ENCODE measurements around the gene EDEM2. TPM values are rescaled to one million over a fixed set of nuclear protein-coding genes. Genes with fewer than 3 reads are reported as not detected.

Gene EDEM2
- total and polyA plus RNA-seq, 11 donors = 6.0 to 30.3 (median 14.4) TPM

GRCh38 chr20:35145141-35145564 lies 2.0 kb downstream of the EDEM2 start:
- TF ChIP-seq POLR2A (IDR thresholded peaks at IDR 0.05) = no peak
- peak; percentile 43 to 87 (median 62) for TF ChIP-seq CTCF (IDR thresholded peaks at IDR 0.05)
- Histone ChIP-seq H3K27ac (peak overlapping the region in 1 of 12 donors; percentile 38), H3K27me3 (no peaks in the 10 kb centered on the region), H3K4me1 (peaks cover 0 to 36% (median 12%) of the 10 kb centered on the region in 12 donors), H3K9me3 (no peaks in the 10 kb centered on the region), H3K4me3 (no peak overlapping the region), H3K36me3 (peaks cover 0 to 49% (median 36%) of the 10 kb centered on the region in 9 donors)
- 44 to 62% (median 46%) methylated on average over 2 of the region's 2 CpGs for WGBS, 4 donors
- ATAC-seq (peak in 3 of 4 donors; percentile 13 to 31 (median 14)), DNase-seq (no peak)
- intact Hi-C loops (cut with DNase I) = loop anchor here in 8 of 10 donors (1.0 to 10.0 kb wide), 11 partner anchors 48 to 290 kb away; partner anchors contain the start of genes MMP24OS (in 2 of the 8), TRPC4AP (in 2 of the 8) and GDF5 (in 1 of the 8)

- Histone ChIP-seq H3K4me1 (peaks cover 0 to 36% (median 12%) of the 10 kb centered on the region in 12 donors), H3K27ac (peak overlapping the region in 1 of 12 donors; percentile 58), H3K9me3 (no peaks in the 10 kb centered on the region), H3K36me3 (peaks cover 0 to 54% (median 40%) of the 10 kb centered on the region in 9 donors), H3K4me3 (no peak overlapping the region), H3K27me3 (no peaks in the 10 kb centered on the region)
- intact Hi-C loops (cut with DNase I) = loop anchor here in 8 of 10 donors (1.0 to 10.0 kb wide), 11 partner anchors 47 to 290 kb away; partner anchors contain the start of genes MMP24OS (in 2 of the 8), TRPC4AP (in 2 of the 8) and GDF5 (in 1 of the 8)
- 60 to 70% (median 62%) methylated on average over 7 of the region's 7 CpGs for WGBS, 4 donors
- DNase-seq (no peak), ATAC-seq (no peak)
- TF ChIP-seq POLR2A (IDR thresholded peaks at IDR 0.05) (no peak), CTCF (IDR thresholded peaks at IDR 0.05) (no peak)
These were observed 2.4 kb downstream of the EDEM2 start for GRCh38 chr20:35144694-35145093.

- Histone ChIP-seq H3K9me3 (no peaks in the 10 kb centered on the region), H3K4me3 (no peak overlapping the region), H3K36me3 (peaks cover 0 to 97% (median 72%) of the 10 kb centered on the region in 9 donors), H3K4me1 (peaks cover 0 to 37% (median 18%) of the 10 kb centered on the region in 12 donors), H3K27me3 (no peaks in the 10 kb centered on the region), H3K27ac (peak overlapping the region in 11 of 12 donors; percentile 19 to 89 (median 65))
- TF ChIP-seq CTCF (IDR thresholded peaks at IDR 0.05) = no peak
- no peak for TF ChIP-seq POLR2A (IDR thresholded peaks at IDR 0.05)
- ATAC-seq (peak; percentile 56 to 92 (median 80)), DNase-seq (peak in 3 of 5 donors; percentile 26 to 90 (median 51))
- WGBS, 4 donors = 72 to 75% (median 74%) methylated on average over 11 of the region's 11 CpGs
- intact Hi-C loops (cut with DNase I) = no loop called here
These were observed 11.1 kb downstream of the EDEM2 start for GRCh38 chr20:35135867-35136586.

- H3K4me1 ChIP-seq = peaks cover 0 to 37% (median 18%) of the 10 kb centered on the region in 12 donors
- TF ChIP-seq POLR2A (IDR thresholded peaks at IDR 0.05) (no peak), CTCF (IDR thresholded peaks at IDR 0.05) (no peak)
- no peak overlapping the region for H3K4me3 ChIP-seq
- no peaks in the 10 kb centered on the region for H3K9me3 ChIP-seq
- DNase-seq (peak in 3 of 5 donors; percentile 32 to 85 (median 63)), ATAC-seq (peak; percentile 49 to 82 (median 78))
- intact Hi-C loops (cut with DNase I) = no loop called here
- peaks cover 0 to 97% (median 72%) of the 10 kb centered on the region in 9 donors for H3K36me3 ChIP-seq
- peak overlapping the region in 11 of 12 donors; percentile 34 to 89 (median 65) for H3K27ac ChIP-seq
- WGBS, 4 donors = 46 to 56% (median 51%) methylated on average over 5 to 6 of the region's 6 CpGs
- H3K27me3 ChIP-seq = no peaks in the 10 kb centered on the region
These were observed 12.3 kb downstream of the EDEM2 start for GRCh38 chr20:35134880-35135279.

Measured in heart left ventricle (tissue), 16 donors.